Neural cell (in vitro differentiated cells): Measurements from ENCODE around the gene OR1J2.

Source experiments
- EZH2 ChIP-seq: fragments of 200-600, 300-800 bp; shearing (Covaris generic), sonication (generic); IDR thresholded peaks from 2 replicates; pipeline ENCODE4 v1.6.1; 2014; ENCODE audit warnings: antibody characterized with exemption, low read length, borderline replicate concordance, mild to moderate bottlenecking; ENCODE audit not compliant: insufficient read depth, poor library complexity, severe bottlenecking
- POLR2AphosphoS5 ChIP-seq: IDR thresholded peaks from 2 replicates; pipeline ENCODE4 v1.6.1; 2012
- RAD21 ChIP-seq: fragments of 450-650 bp; conservative IDR thresholded peaks from 2 replicates; pipeline ENCODE4 v1.6.1; 2014; ENCODE audit warnings: antibody characterized with exemption, mild to moderate bottlenecking, moderate library complexity
- TAF1 ChIP-seq: IDR thresholded peaks from 2 replicates; pipeline ENCODE4 v1.6.1; 2012; ENCODE audit warnings: low read depth
- TF ChIP-seq, protein P1 (sequence below): fragments of 450-650 bp; IDR thresholded peaks from 2 replicates; pipeline ENCODE4 v1.5.1; 2014; ENCODE audit warnings: antibody characterized with exemption, mild to moderate bottlenecking, moderate library complexity; ENCODE audit not compliant: poor library complexity, severe bottlenecking
- TF ChIP-seq, protein P2 (sequence below): IDR thresholded peaks from 2 replicates; pipeline ENCODE4 v1.6.1; 2012; ENCODE audit warnings: borderline replicate concordance

DNA sequence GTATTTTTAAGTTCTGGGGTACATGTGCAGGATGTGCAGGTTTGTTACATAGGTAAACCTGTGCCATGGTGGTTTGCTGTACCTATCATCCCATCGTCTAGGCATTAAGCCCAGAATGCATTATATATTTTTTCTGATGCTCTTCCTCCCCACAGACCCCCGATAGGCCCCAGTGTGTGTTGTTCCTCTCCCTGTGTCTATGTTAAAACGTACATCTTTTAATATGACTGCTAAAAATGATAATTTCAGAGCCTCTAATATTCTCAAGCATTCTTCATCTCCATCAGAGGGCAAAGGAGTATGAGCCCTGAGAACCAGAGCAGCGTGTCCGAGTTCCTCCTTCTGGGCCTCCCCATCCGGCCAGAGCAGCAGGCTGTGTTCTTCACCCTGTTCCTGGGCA, at the start of gene OR1J2:
- TF ChIP-seq, protein P1, sequence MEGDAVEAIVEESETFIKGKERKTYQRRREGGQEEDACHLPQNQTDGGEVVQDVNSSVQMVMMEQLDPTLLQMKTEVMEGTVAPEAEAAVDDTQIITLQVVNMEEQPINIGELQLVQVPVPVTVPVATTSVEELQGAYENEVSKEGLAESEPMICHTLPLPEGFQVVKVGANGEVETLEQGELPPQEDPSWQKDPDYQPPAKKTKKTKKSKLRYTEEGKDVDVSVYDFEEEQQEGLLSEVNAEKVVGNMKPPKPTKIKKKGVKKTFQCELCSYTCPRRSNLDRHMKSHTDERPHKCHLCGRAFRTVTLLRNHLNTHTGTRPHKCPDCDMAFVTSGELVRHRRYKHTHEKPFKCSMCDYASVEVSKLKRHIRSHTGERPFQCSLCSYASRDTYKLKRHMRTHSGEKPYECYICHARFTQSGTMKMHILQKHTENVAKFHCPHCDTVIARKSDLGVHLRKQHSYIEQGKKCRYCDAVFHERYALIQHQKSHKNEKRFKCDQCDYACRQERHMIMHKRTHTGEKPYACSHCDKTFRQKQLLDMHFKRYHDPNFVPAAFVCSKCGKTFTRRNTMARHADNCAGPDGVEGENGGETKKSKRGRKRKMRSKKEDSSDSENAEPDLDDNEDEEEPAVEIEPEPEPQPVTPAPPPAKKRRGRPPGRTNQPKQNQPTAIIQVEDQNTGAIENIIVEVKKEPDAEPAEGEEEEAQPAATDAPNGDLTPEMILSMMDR = no peak
- TF ChIP-seq POLR2AphosphoS5 (no peak), EZH2 (no peak), RAD21 (no peak), TAF1 (no peak)
- TF ChIP-seq, protein P2, sequence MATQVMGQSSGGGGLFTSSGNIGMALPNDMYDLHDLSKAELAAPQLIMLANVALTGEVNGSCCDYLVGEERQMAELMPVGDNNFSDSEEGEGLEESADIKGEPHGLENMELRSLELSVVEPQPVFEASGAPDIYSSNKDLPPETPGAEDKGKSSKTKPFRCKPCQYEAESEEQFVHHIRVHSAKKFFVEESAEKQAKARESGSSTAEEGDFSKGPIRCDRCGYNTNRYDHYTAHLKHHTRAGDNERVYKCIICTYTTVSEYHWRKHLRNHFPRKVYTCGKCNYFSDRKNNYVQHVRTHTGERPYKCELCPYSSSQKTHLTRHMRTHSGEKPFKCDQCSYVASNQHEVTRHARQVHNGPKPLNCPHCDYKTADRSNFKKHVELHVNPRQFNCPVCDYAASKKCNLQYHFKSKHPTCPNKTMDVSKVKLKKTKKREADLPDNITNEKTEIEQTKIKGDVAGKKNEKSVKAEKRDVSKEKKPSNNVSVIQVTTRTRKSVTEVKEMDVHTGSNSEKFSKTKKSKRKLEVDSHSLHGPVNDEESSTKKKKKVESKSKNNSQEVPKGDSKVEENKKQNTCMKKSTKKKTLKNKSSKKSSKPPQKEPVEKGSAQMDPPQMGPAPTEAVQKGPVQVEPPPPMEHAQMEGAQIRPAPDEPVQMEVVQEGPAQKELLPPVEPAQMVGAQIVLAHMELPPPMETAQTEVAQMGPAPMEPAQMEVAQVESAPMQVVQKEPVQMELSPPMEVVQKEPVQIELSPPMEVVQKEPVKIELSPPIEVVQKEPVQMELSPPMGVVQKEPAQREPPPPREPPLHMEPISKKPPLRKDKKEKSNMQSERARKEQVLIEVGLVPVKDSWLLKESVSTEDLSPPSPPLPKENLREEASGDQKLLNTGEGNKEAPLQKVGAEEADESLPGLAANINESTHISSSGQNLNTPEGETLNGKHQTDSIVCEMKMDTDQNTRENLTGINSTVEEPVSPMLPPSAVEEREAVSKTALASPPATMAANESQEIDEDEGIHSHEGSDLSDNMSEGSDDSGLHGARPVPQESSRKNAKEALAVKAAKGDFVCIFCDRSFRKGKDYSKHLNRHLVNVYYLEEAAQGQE = no peak
